ENCODE data around the gene ABHD15.

The ABHD15 gene

GRCh38 chr17:29576214-29577000 lies 9.6 kb upstream of the ABHD15 start:
- no peak for DNase-seq (ENCODE audit: extremely low spot score)
- ChIA-PET CTCF (interaction anchor here (0.6 to 1.9 kb wide), 4 partner anchors 10 to 505 kb away, joined by 3 to 5 read pairs (median 4); partner anchors contain the start of gene ABHD15), POLR2A (interaction anchor here (1.2 to 1.5 kb wide), 2 partner anchors 15 to 16 kb away, joined by 3 to 6 read pairs; partner anchors contain the start of gene ANKRD13B)
- TF ChIP-seq L3MBTL2 (conservative IDR thresholded peaks at IDR 0.05) (no peak), PKNOX1 (IDR thresholded peaks at IDR 0.05) (no peak), FOXK2 (IDR thresholded peaks at IDR 0.05) (no peak), BHLHE40 (IDR thresholded peaks at IDR 0.05; ENCODE audit: borderline replicate concordance) (no peak)

- no peak for TF ChIP-seq PKNOX1 (IDR thresholded peaks at IDR 0.05)
- no peak for TF ChIP-seq LEF1 (IDR thresholded peaks at IDR 0.05; ENCODE audit: borderline replicate concordance)
- TF ChIP-seq ELF4 (IDR thresholded peaks at IDR 0.05) = no peak
- TF ChIP-seq NFRKB (IDR thresholded peaks at IDR 0.05) = no peak
- TF ChIP-seq TARDBP (IDR thresholded peaks at IDR 0.05) = no peak
- no peak for DNase-seq (ENCODE audit: extremely low spot score)
- POLR2A ChIA-PET = interaction anchor here (0.8 to 1.5 kb wide), 2 partner anchors 15 to 505 kb away, joined by 3 to 6 read pairs; no protein-coding TSS in a partner anchor
- CTCF ChIA-PET = interaction anchor here (0.5 to 1.9 kb wide), 3 partner anchors 9 to 15 kb away, joined by 4 to 5 read pairs (median 5); partner anchors contain the start of gene ABHD15
Measured at GRCh38 chr17:29575511-29576213, 8.8 kb upstream of the ABHD15 start.

- DNase-seq (ENCODE audit: extremely low spot score) = no peak
- ChIA-PET CTCF (interaction anchor here (0.5 to 2.1 kb wide), 2 partner anchors 15 to 18 kb away, joined by 5 to 7 read pairs; partner anchors contain the start of gene ANKRD13B), POLR2A (interaction anchor here (0.8 to 1.2 kb wide), 2 partner anchors 10 to 506 kb away, joined by 3 read pairs; no protein-coding TSS in a partner anchor)
- no peak for TF ChIP-seq LEF1 (IDR thresholded peaks at IDR 0.05; ENCODE audit: borderline replicate concordance)
- no peak for TF ChIP-seq PKNOX1 (IDR thresholded peaks at IDR 0.05)
- TF ChIP-seq ELF4 (IDR thresholded peaks at IDR 0.05) = no peak
- TF ChIP-seq NFRKB (IDR thresholded peaks at IDR 0.05) = no peak
- TF ChIP-seq FOXA1 (IDR thresholded peaks at IDR 0.05) = no peak
- TF ChIP-seq BHLHE40 (IDR thresholded peaks at IDR 0.05; ENCODE audit: borderline replicate concordance) = no peak
- no peak for TF ChIP-seq HDGF (IDR thresholded peaks at IDR 0.05; ENCODE audit: borderline replicate concordance)
- TF ChIP-seq SUZ12 (IDR thresholded peaks at IDR 0.05) = no peak
- TF ChIP-seq FOXK2 (IDR thresholded peaks at IDR 0.05) = no peak
- no peak for TF ChIP-seq L3MBTL2 (conservative IDR thresholded peaks at IDR 0.05)
Measured at GRCh38 chr17:29574732-29575510, 8.1 kb upstream of the ABHD15 start.

GRCh38 chr17:29573871-29574731 lies 7.3 kb upstream of the ABHD15 start:
- ChIA-PET CTCF (interaction anchor here (2.1 kb wide), 1 partner anchor 18 kb away, joined by 7 read pairs; the partner anchor contains the start of gene ANKRD13B), POLR2A (interaction anchor here (1.1 to 1.2 kb wide), 2 partner anchors 9 to 18 kb away, joined by 3 read pairs; no protein-coding TSS in a partner anchor)
- no peak for DNase-seq (ENCODE audit: extremely low spot score)
- no peak for TF ChIP-seq NFRKB (IDR thresholded peaks at IDR 0.05)
- TF ChIP-seq CTBP1 (IDR thresholded peaks at IDR 0.05; ENCODE audit: borderline replicate concordance) = no peak
- no peak for TF ChIP-seq FOXK2 (IDR thresholded peaks at IDR 0.05)
- no peak for TF ChIP-seq L3MBTL2 (conservative IDR thresholded peaks at IDR 0.05)
- no peak for TF ChIP-seq BHLHE40 (IDR thresholded peaks at IDR 0.05; ENCODE audit: borderline replicate concordance)
- TF ChIP-seq LEF1 (IDR thresholded peaks at IDR 0.05; ENCODE audit: borderline replicate concordance) = no peak
- TF ChIP-seq FOXM1 (IDR thresholded peaks at IDR 0.05; ENCODE audit: borderline replicate concordance) = no peak
- TF ChIP-seq FOXA1 (IDR thresholded peaks at IDR 0.05) = no peak

- ChIA-PET CTCF (interaction anchor here (2.1 kb wide), 1 partner anchor 19 kb away, joined by 7 read pairs; the partner anchor contains the start of gene ANKRD13B), POLR2A (interaction anchor here (1.1 kb wide), 1 partner anchor 19 kb away, joined by 3 read pairs; no protein-coding TSS in a partner anchor)
- TF ChIP-seq SUZ12 (IDR thresholded peaks at IDR 0.05) = no peak
- no peak for TF ChIP-seq SP1 (IDR thresholded peaks at IDR 0.05)
- no peak for TF ChIP-seq ZNF384 (IDR thresholded peaks at IDR 0.05)
- no peak for TF ChIP-seq HDGF (IDR thresholded peaks at IDR 0.05; ENCODE audit: borderline replicate concordance)
- no peak for TF ChIP-seq CTBP1 (IDR thresholded peaks at IDR 0.05; ENCODE audit: borderline replicate concordance)
- TF ChIP-seq NFRKB (IDR thresholded peaks at IDR 0.05) = no peak
- no peak for TF ChIP-seq BHLHE40 (IDR thresholded peaks at IDR 0.05; ENCODE audit: borderline replicate concordance)
- no peak for DNase-seq (ENCODE audit: extremely low spot score)
Measured at GRCh38 chr17:29573558-29573869, 6.7 kb upstream of the ABHD15 start.

Data from HEK293T (cell line).